Vagina (tissue), 2 donors: ENCODE data around the gene ATP2B2.

Source experiments
- CTCF ChIP-seq, 3 experiments: fragments of 450-650 bp in 2 of 3; fragments of 200-600 bp in 1 of 3; sonication (generic) in 1 of 3; IDR thresholded peaks; one replicate each; pipeline ENCODE4 v1.5.1; 2017 to 2019; ENCODE audit warnings: antibody characterized with exemption in 3 of 3, mild to moderate bottlenecking in 2 of 3, moderate library complexity in 2 of 3
- POLR2A ChIP-seq, 2 donors: fragments of 450-650 bp; IDR thresholded peaks; one replicate each; pipeline ENCODE4 v1.6.1; 2017; ENCODE audit warnings: antibody characterized with exemption in 2 of 2, mild to moderate bottlenecking in 2 of 2, moderate library complexity in 2 of 2
- POLR2AphosphoS5 ChIP-seq, 2 donors: sonication (generic); formaldehyde crosslinking; IDR thresholded peaks; one replicate each; pipeline ENCODE4 v1.9.0; 2017; ENCODE audit warnings: antibody characterized with exemption in 2 of 2, mild to moderate bottlenecking in 2 of 2, low read depth in 1 of 2; ENCODE audit not compliant: insufficient read depth in 1 of 2

GRCh38 chr3:10277115-10277625, 228.2 kb downstream of the ATP2B2 start:
- TF ChIP-seq POLR2AphosphoS5 (IDR thresholded peaks at IDR 0.05; ENCODE audit: insufficient read depth in 1 of 2, low read depth in 1 of 2), result no peak
- no peak for TF ChIP-seq POLR2A (IDR thresholded peaks at IDR 0.05)
- TF ChIP-seq CTCF (IDR thresholded peaks at IDR 0.05), result no peak
